AG04450 (cell line): Measurements from ENCODE around the gene JMJD1C. TPM values are rescaled to one million over a fixed set of nuclear protein-coding genes. Genes with fewer than 3 reads are reported as not detected.

Experiments used
- CTCF ChIA-PET: fragments of 300-600, 350-600 bp; formaldehyde crosslinking; extraction: SDS; loops from one replicate; lab custom pipeline; 2022; ENCODE audit warnings: antibody characterized with exemption, inconsistent platforms; lab: Charles Lee
- POLR2A ChIA-PET: fragments of 350-600 bp; formaldehyde crosslinking; extraction: SDS; loops from one replicate; lab custom pipeline; 2021; ENCODE audit warnings: antibody characterized with exemption, inconsistent platforms; lab: Yijun Ruan, JAX
- DNase-seq: peaks from one replicate; pipeline ENCODE4 v3.0.0-alpha.2; 2011; ENCODE audit warnings: low read depth, low spot score
- H3K27ac ChIP-seq: one replicate; pipeline ENCODE4 v1.5.1; 2012; ENCODE audit warnings: low read depth, low read length, control low read depth
- H3K27me3 ChIP-seq: one replicate; pipeline ENCODE4 v1.6.0; 2012; ENCODE audit warnings: low read length; ENCODE audit not compliant: control insufficient read depth, insufficient read depth
- H3K4me3 ChIP-seq: 2 replicates; pipeline ENCODE4 v1.5.1; 2011; ENCODE audit warnings: mild to moderate bottlenecking, low read depth, low read length, control low read depth
- H3K9me3 ChIP-seq: 2 replicates; pipeline ENCODE4 v1.5.1; 2012; ENCODE audit warnings: low read length; ENCODE audit not compliant: control insufficient read depth, insufficient read depth
- polyA plus RNA-seq: library from polyadenylated mRNA; depleted of rRNA; stranded (reverse); fragments of >200 nt; gene quantifications from 2 replicates; pipeline ENCODE4 v1.2.3, GENCODE V29; 2011
- TF ChIP-seq, protein P1 (sequence below): IDR thresholded peaks from 2 replicates; pipeline ENCODE4 v1.5.1; 2011; ENCODE audit warnings: low read depth, low read length, control low read depth, inconsistent platforms

JMJD1C gene
- polyA plus RNA-seq, 1 experiment: 45.0 TPM

DNA sequence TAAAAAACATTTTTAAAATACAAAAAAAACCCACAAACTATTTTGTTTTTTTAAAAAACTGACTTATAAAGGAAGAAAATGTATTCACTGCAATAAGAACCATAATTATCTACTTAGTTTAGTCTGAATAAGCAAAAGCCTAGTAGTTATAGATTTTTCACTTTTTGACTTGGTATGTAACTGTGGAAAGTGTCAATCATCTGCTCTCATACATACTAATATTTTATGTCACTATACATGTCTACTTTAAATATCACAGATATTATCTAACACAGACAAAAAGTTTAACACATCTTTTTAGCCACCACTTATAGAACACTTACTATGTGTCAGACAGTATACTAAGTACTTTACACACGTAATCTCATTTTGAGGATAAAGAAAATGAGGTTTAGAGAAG lies 3.2 kb upstream of the JMJD1C start:
- Histone ChIP-seq H3K27me3 (no peaks in the 10 kb centered on the region), H3K27ac (no peak overlapping the region), H3K4me3 (no peak overlapping the region), H3K9me3 (no peaks in the 10 kb centered on the region)
- TF ChIP-seq, protein P1, sequence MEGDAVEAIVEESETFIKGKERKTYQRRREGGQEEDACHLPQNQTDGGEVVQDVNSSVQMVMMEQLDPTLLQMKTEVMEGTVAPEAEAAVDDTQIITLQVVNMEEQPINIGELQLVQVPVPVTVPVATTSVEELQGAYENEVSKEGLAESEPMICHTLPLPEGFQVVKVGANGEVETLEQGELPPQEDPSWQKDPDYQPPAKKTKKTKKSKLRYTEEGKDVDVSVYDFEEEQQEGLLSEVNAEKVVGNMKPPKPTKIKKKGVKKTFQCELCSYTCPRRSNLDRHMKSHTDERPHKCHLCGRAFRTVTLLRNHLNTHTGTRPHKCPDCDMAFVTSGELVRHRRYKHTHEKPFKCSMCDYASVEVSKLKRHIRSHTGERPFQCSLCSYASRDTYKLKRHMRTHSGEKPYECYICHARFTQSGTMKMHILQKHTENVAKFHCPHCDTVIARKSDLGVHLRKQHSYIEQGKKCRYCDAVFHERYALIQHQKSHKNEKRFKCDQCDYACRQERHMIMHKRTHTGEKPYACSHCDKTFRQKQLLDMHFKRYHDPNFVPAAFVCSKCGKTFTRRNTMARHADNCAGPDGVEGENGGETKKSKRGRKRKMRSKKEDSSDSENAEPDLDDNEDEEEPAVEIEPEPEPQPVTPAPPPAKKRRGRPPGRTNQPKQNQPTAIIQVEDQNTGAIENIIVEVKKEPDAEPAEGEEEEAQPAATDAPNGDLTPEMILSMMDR: no peak
- ChIA-PET CTCF (interaction anchor here (2.0 kb wide), 1 partner anchor 251 kb away, joined by 7 read pairs; no protein-coding TSS in a partner anchor), POLR2A (interaction anchor here (0.6 kb wide), 1 partner anchor 886 kb away, joined by 3 read pairs; no protein-coding TSS in a partner anchor)
- DNase-seq: no peak

DNA sequence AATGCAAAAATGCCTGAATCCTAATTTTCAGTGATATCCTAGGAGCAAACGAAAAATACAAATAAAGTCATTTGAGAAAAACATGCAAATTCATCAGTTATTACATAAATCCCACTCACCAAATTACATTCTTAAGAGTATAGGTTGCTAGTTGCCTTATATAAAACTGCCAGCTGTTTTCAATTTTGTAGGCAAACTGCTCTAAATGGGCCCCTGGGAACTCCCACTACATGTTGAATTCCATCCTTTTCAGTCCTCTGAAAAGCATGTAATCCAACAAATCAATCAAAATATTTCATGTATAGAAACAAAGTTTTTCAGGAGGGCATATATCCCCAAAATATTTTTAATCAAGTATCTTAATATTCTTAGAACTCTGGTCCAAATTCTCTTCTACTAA lies 2.1 kb upstream of the JMJD1C start:
- Histone ChIP-seq H3K27me3 (no peaks in the 10 kb centered on the region), H3K9me3 (no peaks in the 10 kb centered on the region), H3K4me3 (no peak overlapping the region), H3K27ac (no peak overlapping the region)
- no peak for DNase-seq
- ChIA-PET CTCF (interaction anchor here (2.0 kb wide), 1 partner anchor 252 kb away, joined by 7 read pairs; no protein-coding TSS in a partner anchor), POLR2A (no interaction called here)
- TF ChIP-seq, protein P1: no peak

DNA sequence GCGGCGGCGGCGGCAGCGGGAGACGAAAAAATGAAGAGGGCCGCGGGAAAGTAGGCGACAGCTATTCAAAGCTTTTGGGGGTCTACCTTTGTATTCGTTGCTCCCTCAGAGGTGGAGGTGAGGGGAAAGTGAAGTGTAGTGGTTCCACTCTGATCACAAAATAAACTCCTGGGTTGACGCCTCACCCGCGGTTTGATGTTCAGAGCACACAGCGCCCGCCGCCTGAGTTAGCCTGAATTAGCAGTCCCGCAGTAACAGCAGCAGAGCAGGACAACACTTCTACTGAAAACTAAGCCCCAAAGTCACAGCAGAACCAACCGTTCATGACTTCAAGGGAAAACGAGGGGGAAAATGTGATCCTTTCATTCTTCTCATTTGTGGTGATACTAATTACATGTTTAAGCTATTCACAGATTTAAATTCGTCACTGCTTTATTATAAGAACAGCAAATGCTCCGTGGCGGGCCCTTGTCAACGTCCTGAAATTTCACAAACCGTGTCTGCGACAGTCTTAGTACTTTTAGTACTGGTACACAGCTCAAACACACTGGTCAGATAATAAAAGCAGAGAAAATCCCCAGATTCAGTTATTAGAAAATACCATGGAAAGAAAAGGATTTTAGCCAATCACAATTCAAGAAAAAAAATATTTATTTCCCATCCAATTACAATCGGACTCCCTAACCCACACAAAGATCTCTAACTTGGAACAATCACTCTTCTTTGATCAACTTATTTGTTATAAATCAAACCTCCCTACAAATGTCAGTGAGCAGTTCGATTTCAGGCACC lies 563 bp upstream of the JMJD1C start:
- POLR2A ChIA-PET: interaction anchor here (0.6 kb wide), 1 partner anchor 54 kb away, joined by 3 read pairs; no protein-coding TSS in a partner anchor
- DNase-seq: no peak
- Histone ChIP-seq H3K9me3 (no peaks in the 10 kb centered on the region), H3K27ac (peak overlapping the region; percentile 84), H3K27me3 (no peaks in the 10 kb centered on the region), H3K4me3 (peak overlapping the region; percentile 83)
- TF ChIP-seq, protein P1: no peak
- CTCF ChIA-PET: interaction anchor here (1.0 to 1.5 kb wide), 3 partner anchors 162 to 300 kb away, joined by 3 to 4 read pairs (median 3); no protein-coding TSS in a partner anchor

DNA sequence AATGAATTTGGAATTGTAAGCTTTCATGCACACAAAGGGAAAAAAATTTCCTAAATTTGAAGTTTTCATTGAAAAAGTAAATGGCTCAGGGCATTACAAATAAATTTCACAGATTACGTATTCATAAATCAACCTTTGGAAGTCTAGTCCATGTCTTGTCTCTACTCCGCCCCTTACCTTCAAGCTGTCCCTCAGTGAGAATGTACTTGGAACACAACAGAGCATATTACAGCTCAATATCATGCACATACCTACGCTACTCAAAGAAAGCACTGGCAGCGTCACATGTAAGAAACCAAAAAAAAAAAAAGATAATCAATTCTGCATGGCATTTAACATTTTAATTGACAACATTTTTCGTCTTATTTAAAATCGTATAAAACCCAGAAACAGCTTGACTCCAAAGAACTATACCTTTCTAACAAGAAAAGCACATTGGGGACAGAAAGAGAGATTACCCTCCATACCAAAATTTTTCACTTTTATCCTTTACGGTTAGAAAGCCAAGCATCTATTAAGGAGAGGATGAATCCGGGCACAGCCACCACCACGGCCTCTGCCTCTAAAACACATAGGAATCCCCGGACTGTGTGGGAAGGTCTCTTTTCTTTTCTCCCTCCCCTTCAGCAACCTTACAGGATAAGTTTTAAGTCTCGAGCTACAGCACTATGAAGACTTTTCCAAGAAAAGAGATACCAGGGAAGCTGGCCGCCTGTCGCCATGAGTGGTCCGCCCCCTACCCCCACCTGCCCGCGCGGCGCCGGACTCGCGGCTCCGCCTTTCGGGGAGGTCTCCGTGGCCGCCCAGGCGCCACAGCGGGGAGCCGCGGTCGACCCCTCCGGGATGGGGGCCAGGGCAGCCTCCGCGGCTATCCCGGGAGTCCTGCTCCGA lies 1.1 kb downstream of the JMJD1C start:
- no peak for DNase-seq
- Histone ChIP-seq H3K27ac (no peak overlapping the region), H3K27me3 (no peaks in the 10 kb centered on the region), H3K9me3 (no peaks in the 10 kb centered on the region), H3K4me3 (peak overlapping the region; percentile 83)
- CTCF ChIA-PET: interaction anchor here (1.4 to 1.8 kb wide), 2 partner anchors 165 to 255 kb away, joined by 5 to 8 read pairs; no protein-coding TSS in a partner anchor
- TF ChIP-seq, protein P1: no peak
- POLR2A ChIA-PET: interaction anchor here (1.0 to 1.2 kb wide), 3 partner anchors 57 to 195 kb away, joined by 3 to 4 read pairs (median 4); no protein-coding TSS in a partner anchor
